ENCODE data around the gene GRB2. TPM values are rescaled to one million over a fixed set of nuclear protein-coding genes. Genes with fewer than 3 reads are reported as not detected.

Gene GRB2
- polyA plus RNA-seq, 2 of the 4 experiments (the other 2 are of a cell fraction) = 91.4 to 91.9 TPM

DNA sequence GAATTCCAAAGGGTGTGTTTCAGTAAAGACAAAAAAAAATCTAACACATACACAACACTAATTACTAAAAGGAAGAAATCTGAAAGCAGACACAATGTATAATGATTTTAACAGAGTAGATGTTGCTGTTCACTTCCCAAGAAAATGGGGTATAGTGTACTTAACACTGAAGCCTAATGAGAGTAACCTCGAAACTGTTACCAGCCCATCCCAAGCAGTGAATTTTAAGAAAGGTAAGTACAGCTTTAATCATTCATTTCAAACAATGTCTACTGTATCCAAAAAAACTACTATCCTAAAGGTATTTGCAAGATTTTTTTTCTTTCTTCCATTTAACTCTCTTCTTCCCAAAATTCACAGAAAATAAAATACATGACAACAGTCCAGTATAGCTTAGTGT, 8.3 kb downstream of the GRB2 start:
- FAIRE-seq (no peak), DNase-seq (ENCODE audit: low read depth in 1 of 2, low spot score in 1 of 2) (no peak), ATAC-seq (no peak)
- WGBS (ENCODE audit: missing lambda C conversion rate) = 79% methylated on average over 1 of the region's 1 CpG
- H3K4me2 ChIP-seq = no peak overlapping the region
- TF ChIP-seq, protein P1, sequence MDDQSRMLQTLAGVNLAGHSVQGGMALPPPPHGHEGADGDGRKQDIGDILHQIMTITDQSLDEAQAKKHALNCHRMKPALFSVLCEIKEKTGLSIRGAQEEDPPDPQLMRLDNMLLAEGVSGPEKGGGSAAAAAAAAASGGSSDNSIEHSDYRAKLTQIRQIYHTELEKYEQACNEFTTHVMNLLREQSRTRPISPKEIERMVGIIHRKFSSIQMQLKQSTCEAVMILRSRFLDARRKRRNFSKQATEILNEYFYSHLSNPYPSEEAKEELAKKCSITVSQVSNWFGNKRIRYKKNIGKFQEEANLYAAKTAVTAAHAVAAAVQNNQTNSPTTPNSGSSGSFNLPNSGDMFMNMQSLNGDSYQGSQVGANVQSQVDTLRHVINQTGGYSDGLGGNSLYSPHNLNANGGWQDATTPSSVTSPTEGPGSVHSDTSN (IDR thresholded peaks at IDR 0.05) = no peak
- TF ChIP-seq, protein P2, sequence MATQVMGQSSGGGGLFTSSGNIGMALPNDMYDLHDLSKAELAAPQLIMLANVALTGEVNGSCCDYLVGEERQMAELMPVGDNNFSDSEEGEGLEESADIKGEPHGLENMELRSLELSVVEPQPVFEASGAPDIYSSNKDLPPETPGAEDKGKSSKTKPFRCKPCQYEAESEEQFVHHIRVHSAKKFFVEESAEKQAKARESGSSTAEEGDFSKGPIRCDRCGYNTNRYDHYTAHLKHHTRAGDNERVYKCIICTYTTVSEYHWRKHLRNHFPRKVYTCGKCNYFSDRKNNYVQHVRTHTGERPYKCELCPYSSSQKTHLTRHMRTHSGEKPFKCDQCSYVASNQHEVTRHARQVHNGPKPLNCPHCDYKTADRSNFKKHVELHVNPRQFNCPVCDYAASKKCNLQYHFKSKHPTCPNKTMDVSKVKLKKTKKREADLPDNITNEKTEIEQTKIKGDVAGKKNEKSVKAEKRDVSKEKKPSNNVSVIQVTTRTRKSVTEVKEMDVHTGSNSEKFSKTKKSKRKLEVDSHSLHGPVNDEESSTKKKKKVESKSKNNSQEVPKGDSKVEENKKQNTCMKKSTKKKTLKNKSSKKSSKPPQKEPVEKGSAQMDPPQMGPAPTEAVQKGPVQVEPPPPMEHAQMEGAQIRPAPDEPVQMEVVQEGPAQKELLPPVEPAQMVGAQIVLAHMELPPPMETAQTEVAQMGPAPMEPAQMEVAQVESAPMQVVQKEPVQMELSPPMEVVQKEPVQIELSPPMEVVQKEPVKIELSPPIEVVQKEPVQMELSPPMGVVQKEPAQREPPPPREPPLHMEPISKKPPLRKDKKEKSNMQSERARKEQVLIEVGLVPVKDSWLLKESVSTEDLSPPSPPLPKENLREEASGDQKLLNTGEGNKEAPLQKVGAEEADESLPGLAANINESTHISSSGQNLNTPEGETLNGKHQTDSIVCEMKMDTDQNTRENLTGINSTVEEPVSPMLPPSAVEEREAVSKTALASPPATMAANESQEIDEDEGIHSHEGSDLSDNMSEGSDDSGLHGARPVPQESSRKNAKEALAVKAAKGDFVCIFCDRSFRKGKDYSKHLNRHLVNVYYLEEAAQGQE (IDR thresholded peaks at IDR 0.05) = no peak
- TF ChIP-seq CBX2 (IDR thresholded peaks at IDR 0.05; ENCODE audit: borderline replicate concordance, low read depth) (no peak), ZC3H11A (IDR thresholded peaks at IDR 0.05) (no peak), POLR2AphosphoS2 (conservative IDR thresholded peaks at IDR 0.05; ENCODE audit: low read length) (no peak), EHF (CRISPR knock-in tag; IDR thresholded peaks at IDR 0.05) (no peak), MYC (IDR thresholded peaks at IDR 0.05; ENCODE audit: borderline replicate concordance, low read length) (no peak), HDAC2 (IDR thresholded peaks at IDR 0.05) (no peak)
- TF ChIP-seq, protein P3, sequence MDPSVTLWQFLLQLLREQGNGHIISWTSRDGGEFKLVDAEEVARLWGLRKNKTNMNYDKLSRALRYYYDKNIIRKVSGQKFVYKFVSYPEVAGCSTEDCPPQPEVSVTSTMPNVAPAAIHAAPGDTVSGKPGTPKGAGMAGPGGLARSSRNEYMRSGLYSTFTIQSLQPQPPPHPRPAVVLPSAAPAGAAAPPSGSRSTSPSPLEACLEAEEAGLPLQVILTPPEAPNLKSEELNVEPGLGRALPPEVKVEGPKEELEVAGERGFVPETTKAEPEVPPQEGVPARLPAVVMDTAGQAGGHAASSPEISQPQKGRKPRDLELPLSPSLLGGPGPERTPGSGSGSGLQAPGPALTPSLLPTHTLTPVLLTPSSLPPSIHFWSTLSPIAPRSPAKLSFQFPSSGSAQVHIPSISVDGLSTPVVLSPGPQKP (IDR thresholded peaks at IDR 0.05; ENCODE audit: low read depth, low read length) = no peak
- TF ChIP-seq, protein P4, sequence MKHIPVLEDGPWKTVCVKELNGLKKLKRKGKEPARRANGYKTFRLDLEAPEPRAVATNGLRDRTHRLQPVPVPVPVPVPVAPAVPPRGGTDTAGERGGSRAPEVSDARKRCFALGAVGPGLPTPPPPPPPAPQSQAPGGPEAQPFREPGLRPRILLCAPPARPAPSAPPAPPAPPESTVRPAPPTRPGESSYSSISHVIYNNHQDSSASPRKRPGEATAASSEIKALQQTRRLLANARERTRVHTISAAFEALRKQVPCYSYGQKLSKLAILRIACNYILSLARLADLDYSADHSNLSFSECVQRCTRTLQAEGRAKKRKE (CRISPR knock-in tag; IDR thresholded peaks at IDR 0.05; ENCODE audit: low read depth) = no peak
- TF ChIP-seq, protein P5, sequence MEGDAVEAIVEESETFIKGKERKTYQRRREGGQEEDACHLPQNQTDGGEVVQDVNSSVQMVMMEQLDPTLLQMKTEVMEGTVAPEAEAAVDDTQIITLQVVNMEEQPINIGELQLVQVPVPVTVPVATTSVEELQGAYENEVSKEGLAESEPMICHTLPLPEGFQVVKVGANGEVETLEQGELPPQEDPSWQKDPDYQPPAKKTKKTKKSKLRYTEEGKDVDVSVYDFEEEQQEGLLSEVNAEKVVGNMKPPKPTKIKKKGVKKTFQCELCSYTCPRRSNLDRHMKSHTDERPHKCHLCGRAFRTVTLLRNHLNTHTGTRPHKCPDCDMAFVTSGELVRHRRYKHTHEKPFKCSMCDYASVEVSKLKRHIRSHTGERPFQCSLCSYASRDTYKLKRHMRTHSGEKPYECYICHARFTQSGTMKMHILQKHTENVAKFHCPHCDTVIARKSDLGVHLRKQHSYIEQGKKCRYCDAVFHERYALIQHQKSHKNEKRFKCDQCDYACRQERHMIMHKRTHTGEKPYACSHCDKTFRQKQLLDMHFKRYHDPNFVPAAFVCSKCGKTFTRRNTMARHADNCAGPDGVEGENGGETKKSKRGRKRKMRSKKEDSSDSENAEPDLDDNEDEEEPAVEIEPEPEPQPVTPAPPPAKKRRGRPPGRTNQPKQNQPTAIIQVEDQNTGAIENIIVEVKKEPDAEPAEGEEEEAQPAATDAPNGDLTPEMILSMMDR (IDR thresholded peaks at IDR 0.05) = no peak
- TF ChIP-seq, protein P6, sequence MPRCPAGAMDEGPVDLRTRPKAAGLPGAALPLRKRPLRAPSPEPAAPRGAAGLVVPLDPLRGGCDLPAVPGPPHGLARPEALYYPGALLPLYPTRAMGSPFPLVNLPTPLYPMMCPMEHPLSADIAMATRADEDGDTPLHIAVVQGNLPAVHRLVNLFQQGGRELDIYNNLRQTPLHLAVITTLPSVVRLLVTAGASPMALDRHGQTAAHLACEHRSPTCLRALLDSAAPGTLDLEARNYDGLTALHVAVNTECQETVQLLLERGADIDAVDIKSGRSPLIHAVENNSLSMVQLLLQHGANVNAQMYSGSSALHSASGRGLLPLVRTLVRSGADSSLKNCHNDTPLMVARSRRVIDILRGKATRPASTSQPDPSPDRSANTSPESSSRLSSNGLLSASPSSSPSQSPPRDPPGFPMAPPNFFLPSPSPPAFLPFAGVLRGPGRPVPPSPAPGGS (IDR thresholded peaks at IDR 0.05) = no peak
- H3K4me3 ChIP-seq = no peak overlapping the region
- H3K9me3 ChIP-seq = no peaks in the 10 kb centered on the region
- ChIA-PET POLR2A (interaction anchor here (1.8 kb wide), 1 partner anchor 8 kb away, joined by 5 read pairs; the partner anchor contains the start of gene GRB2), CTCF (interaction anchor here (0.7 to 7.0 kb wide), 13 partner anchors 9 to 126 kb away, joined by 3 to 79 read pairs (median 5); partner anchors contain the start of genes MIF4GD and SLC25A19)
- H3K27ac ChIP-seq = no peak overlapping the region
- H3K4me1 ChIP-seq = peaks cover 26% of the 10 kb centered on the region

DNA sequence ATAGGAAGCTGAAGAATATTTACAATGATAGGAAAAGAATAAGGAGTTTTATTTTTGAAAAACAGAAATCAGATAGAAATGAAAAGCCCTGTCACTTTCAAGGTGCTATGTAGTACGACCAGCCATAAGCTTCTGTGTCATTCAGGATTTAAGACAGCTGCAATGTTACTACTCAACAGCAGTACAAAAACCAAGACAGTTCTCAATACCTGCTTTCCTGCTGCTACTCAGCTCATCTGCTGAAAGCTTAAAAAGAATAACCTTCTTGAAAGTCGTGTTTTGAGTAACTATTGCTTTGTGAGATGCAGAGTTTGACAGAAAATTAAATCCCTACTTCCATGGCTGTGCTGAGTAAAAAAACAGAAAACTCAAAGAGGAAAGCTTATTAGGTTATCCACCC, 8.7 kb downstream of the GRB2 start:
- CTCF ChIA-PET = interaction anchor here (0.7 to 7.0 kb wide), 13 partner anchors 9 to 126 kb away, joined by 3 to 79 read pairs (median 5); partner anchors contain the start of genes MIF4GD and SLC25A19
- peaks cover 29% of the 10 kb centered on the region for H3K4me1 ChIP-seq
- no peak for FAIRE-seq
- no peak for TF ChIP-seq HDAC2 (IDR thresholded peaks at IDR 0.05)
- TF ChIP-seq SMC3 (IDR thresholded peaks at IDR 0.05) = no peak
- no peak for TF ChIP-seq RFX5 (IDR thresholded peaks at IDR 0.05)
- no peak for TF ChIP-seq CEBPB (IDR thresholded peaks at IDR 0.05)
- no peak overlapping the region for H3K27ac ChIP-seq
- no peak overlapping the region for H3K4me2 ChIP-seq
- no peak overlapping the region for H3K4me3 ChIP-seq
- 50% methylated on average over 2 of the region's 2 CpGs for WGBS (ENCODE audit: missing lambda C conversion rate)
- POLR2A ChIA-PET = interaction anchor here (0.6 to 1.8 kb wide), 2 partner anchors 9 to 74 kb away, joined by 4 to 5 read pairs; partner anchors contain the start of gene GRB2
- no peak for ATAC-seq
- H3K9me3 ChIP-seq = no peaks in the 10 kb centered on the region
- no peak for DNase-seq (ENCODE audit: low read depth in 1 of 2, low spot score in 1 of 2)
